IMR-90 (cell line): ENCODE results near the gene CYP2D6. TPM values are rescaled to one million over a fixed set of nuclear protein-coding genes. Genes with fewer than 3 reads are reported as not detected.

Experiments
- ATAC-seq: fragments of 200-7000 bp; cut with Tn5 transposase; 2 replicates; pipeline ENCODE4 v1.9.1; 2020; ENCODE audit warnings: low read depth, mild to moderate bottlenecking, moderate library complexity
- BruUV-seq: library from RNA; stranded (reverse); fragments of 400-500 nt; replicated peaks from 2 replicates; lab custom pipeline; 2021; lab: Mats Ljungman, UMichigan
- CTCF ChIA-PET: fragments of 300-600 bp; formaldehyde crosslinking; extraction: SDS; loops from one replicate; lab custom pipeline; 2021; ENCODE audit warnings: antibody characterized with exemption; lab: Yijun Ruan, JAX
- POLR2A ChIA-PET: fragments of 300-600 bp; sonication (Branson Sonifier 250); formaldehyde crosslinking; loops from one replicate; lab custom pipeline; 2022; ENCODE audit warnings: antibody characterized with exemption; ENCODE audit not compliant: unreplicated experiment; lab: Charles Lee
- DNase-seq: peaks from one replicate; pipeline ENCODE4 v3.0.0; 2013
- H2AFZ ChIP-seq: replicated peaks from 2 replicates; pipeline ENCODE3; 2013; ENCODE audit warnings: low read length, mild to moderate bottlenecking; ENCODE audit not compliant: poor library complexity
- H2AK5ac ChIP-seq: 2 replicates; pipeline ENCODE4 v1.6.1; 2013; ENCODE audit warnings: low read depth, low read length, inconsistent platforms
- H2AK9ac ChIP-seq: replicated peaks from 2 replicates; pipeline ENCODE3; 2013; ENCODE audit warnings: mild to moderate bottlenecking, low read depth, low read length, moderate library complexity; ENCODE audit not compliant: poor library complexity
- H2BK120ac ChIP-seq: 2 replicates; pipeline ENCODE4 v1.6.1; 2013; ENCODE audit warnings: low read depth, low read length, inconsistent platforms
- H2BK15ac ChIP-seq: 3 replicates; pipeline ENCODE4 v1.6.1; 2013; ENCODE audit warnings: low read depth, low read length, inconsistent platforms
- H2BK20ac ChIP-seq: 2 replicates; pipeline ENCODE4 v1.6.1; 2013; ENCODE audit warnings: low read depth, mild to moderate bottlenecking, inconsistent platforms, low read length, moderate library complexity
- H2BK5ac ChIP-seq: 2 replicates; pipeline ENCODE4 v1.6.1; 2013; ENCODE audit warnings: mild to moderate bottlenecking, low read depth, low read length, inconsistent platforms; ENCODE audit not compliant: poor library complexity, severe bottlenecking
- H3K14ac ChIP-seq: replicated peaks from 2 replicates; pipeline ENCODE4 v1.6.1; 2013; ENCODE audit warnings: low read depth, low read length, inconsistent platforms
- H3K18ac ChIP-seq: 2 replicates; pipeline ENCODE4 v1.6.1; 2013; ENCODE audit warnings: low read depth, low read length, control low read depth
- H3K23ac ChIP-seq: 2 replicates; pipeline ENCODE4 v1.6.1; 2013; ENCODE audit warnings: low read depth, low read length, inconsistent platforms
- H3K27ac ChIP-seq: 2 replicates; pipeline ENCODE4 v1.5.1; 2013; ENCODE audit warnings: mild to moderate bottlenecking, control low read depth, low read length; ENCODE audit not compliant: insufficient read depth
- H3K27me3 ChIP-seq: 2 replicates; pipeline ENCODE4 v1.6.1; 2013; ENCODE audit warnings: low read length; ENCODE audit not compliant: control insufficient read depth, insufficient read depth
- H3K36me3 ChIP-seq: 2 replicates; pipeline ENCODE4 v1.6.1; 2013; ENCODE audit warnings: low read length, mixed read lengths; ENCODE audit not compliant: control insufficient read depth, insufficient read depth
- H3K4ac ChIP-seq: 2 replicates; pipeline ENCODE4 v1.6.1; 2013; ENCODE audit warnings: low read depth, low read length, inconsistent platforms
- H3K4me1 ChIP-seq: 2 replicates; pipeline ENCODE4 v1.6.1; 2013; ENCODE audit warnings: low read length, mixed read lengths; ENCODE audit not compliant: control insufficient read depth, insufficient read depth
- H3K4me2 ChIP-seq: 2 replicates; pipeline ENCODE4 v1.6.1; 2013; ENCODE audit warnings: low read depth, mild to moderate bottlenecking, control low read depth, low read length, moderate library complexity
- H3K4me3 ChIP-seq: 2 replicates; pipeline ENCODE4 v1.5.1; 2013; ENCODE audit warnings: low read depth, mild to moderate bottlenecking, control low read depth, low read length, moderate library complexity; ENCODE audit not compliant: insufficient read depth
- H3K56ac ChIP-seq: 2 replicates; pipeline ENCODE4 v1.6.1; 2013; ENCODE audit warnings: low read length, inconsistent platforms; ENCODE audit not compliant: insufficient read depth; ENCODE audit errors: extremely low read depth
- H3K79me1 ChIP-seq, 2 experiments: 2 replicates each; pipeline ENCODE4 v1.6.1; 2013; ENCODE audit warnings: low read length in 2 of 2, inconsistent platforms in 1 of 2, low read depth in 1 of 2
- H3K9ac ChIP-seq: 2 replicates; pipeline ENCODE4 v1.6.1; 2013; ENCODE audit warnings: low read depth, low read length, control low read depth
- H3K9me1 ChIP-seq: 2 replicates; pipeline ENCODE4 v1.6.1; 2013; ENCODE audit warnings: low read length, inconsistent platforms; ENCODE audit not compliant: insufficient read depth
- H3K9me3 ChIP-seq: 2 replicates; pipeline ENCODE4 v1.6.1; 2013; ENCODE audit warnings: low read length; ENCODE audit not compliant: control insufficient read depth, insufficient read depth
- H4K20me1 ChIP-seq: 2 replicates; pipeline ENCODE4 v1.6.1; 2013; ENCODE audit warnings: low read length, inconsistent platforms; ENCODE audit not compliant: insufficient read depth
- H4K5ac ChIP-seq: 2 replicates; pipeline ENCODE4 v1.6.1; 2013; ENCODE audit warnings: mild to moderate bottlenecking, low read depth, low read length, control low read depth
- H4K8ac ChIP-seq, 2 experiments: 2 replicates each; pipeline ENCODE4 v1.6.1; 2013; ENCODE audit warnings: low read depth in 2 of 2, low read length in 2 of 2, control low read depth in 1 of 2, inconsistent platforms in 1 of 2
- H4K91ac ChIP-seq: 2 replicates; pipeline ENCODE4 v1.6.1; 2013; ENCODE audit warnings: low read depth, low read length, inconsistent platforms; ENCODE audit not compliant: insufficient read depth
- BHLHE40 ChIP-seq: fragments of 150-350 bp; IDR thresholded peaks from 2 replicates; pipeline ENCODE4 v1.6.1; 2016; ENCODE audit warnings: mild to moderate bottlenecking, low read depth, low read length
- CHD1 ChIP-seq: IDR thresholded peaks from 2 replicates; pipeline ENCODE4 v1.6.1; 2012; ENCODE audit warnings: low read depth, low read length, improper control_type of control experiment
- MAFK ChIP-seq: IDR thresholded peaks from 2 replicates; pipeline ENCODE4 v1.6.1; 2012; ENCODE audit warnings: low read depth, low read length, improper control_type of control experiment
- MXI1 ChIP-seq: IDR thresholded peaks from 2 replicates; pipeline ENCODE4 v1.6.1; 2012; ENCODE audit warnings: low read depth, mild to moderate bottlenecking, low read length, moderate library complexity, borderline replicate concordance
- RCOR1 ChIP-seq: IDR thresholded peaks from 2 replicates; pipeline ENCODE4 v1.6.1; 2012; ENCODE audit warnings: mild to moderate bottlenecking, low read length, improper control_type of control experiment; ENCODE audit not compliant: insufficient replicate concordance
- WGBS, 2 experiments: methylation state at CpG; one replicate each; pipeline versions ENCODE4 v1.1.5 to v1.1.7; 2013; ENCODE audit warnings: missing lambda C conversion rate in 2 of 2; ENCODE audit not compliant: insufficient read length in 1 of 2; ENCODE audit errors: extremely low coverage in 2 of 2; 5-methylcytosine and 5-hydroxymethylcytosine counted together
- dilution Hi-C: fragments of 300-500 bp; cut with HindIII; formaldehyde crosslinking; loops from one replicate; pipeline ENCODE4 v1.14.3; 2018; ENCODE audit warnings: low sequenced_read_pairs; ENCODE audit not compliant: unreplicated experiment
- in situ Hi-C: fragments of 300-500 bp; cut with MboI; formaldehyde crosslinking; loops from 3 replicates; pipeline ENCODE4 v1.14.3; 2019; ENCODE audit warnings: low sequenced_read_pairs, inconsistent platforms, mixed read lengths
- intact Hi-C: fragments of 100-400 bp; cut with micrococcal nuclease; formaldehyde crosslinking; loops from 2 replicates; pipeline ENCODE4 v1.10.0; 2022
- polyA plus RNA-seq, 3 experiments: library from polyadenylated mRNA; depleted of rRNA; stranded (reverse); fragments of >200 nt; gene quantifications; 2 replicates each; pipeline ENCODE4 v1.2.3, GENCODE V29; 2012; ENCODE audit warnings: low replicate concordance in 1 of 3
- total RNA-seq: library from RNA; depleted of rRNA; stranded (reverse); fragments of >200 nt; gene quantifications from 2 replicates; pipeline ENCODE4 v1.2.3, GENCODE V29; 2012

The CYP2D6 gene
- total and polyA plus RNA-seq, 2 of the 4 experiments (the other 2 are of a cell fraction) = under 0.01 to 0.24 TPM

GRCh38 chr22:42162728-42163489, 32.3 kb upstream of the CYP2D6 start:
- H4K20me1 ChIP-seq = no peaks in the 10 kb centered on the region
- POLR2A ChIA-PET = no interaction called here
- no peak for DNase-seq
- no peak overlapping the region for H3K14ac ChIP-seq
- no peak overlapping the region for H2BK120ac ChIP-seq
- H3K79me1 ChIP-seq = peaks cover 0 to 5% of the 10 kb centered on the region in 2 experiments; a peak in 1 of 4 replicates
- TF ChIP-seq BHLHE40 = no peak
- TF ChIP-seq MAFK = no peak
- TF ChIP-seq MXI1 = no peak
- no peak for TF ChIP-seq CHD1
- TF ChIP-seq RCOR1 = no peak
- H2BK5ac ChIP-seq = no peak overlapping the region
- H2AK5ac ChIP-seq = no peak overlapping the region
- H3K4me3 ChIP-seq = no peak overlapping the region
- H3K9me3 ChIP-seq = no peaks in the 10 kb centered on the region
- no peak overlapping the region for H3K4ac ChIP-seq
- H2AFZ ChIP-seq = no peak overlapping the region
- no peak overlapping the region for H4K5ac ChIP-seq
- H3K36me3 ChIP-seq = peaks cover 15% of the 10 kb centered on the region; the same call in 1 of the 2 replicates
- no TSS peak for BruUV-seq
- peaks cover 12% of the 10 kb centered on the region for H3K9me1 ChIP-seq
- no peak overlapping the region for H2BK20ac ChIP-seq
- ATAC-seq = no peak
- no peak overlapping the region for H3K27ac ChIP-seq
- H4K91ac ChIP-seq = no peak overlapping the region
- H3K9ac ChIP-seq = no peak overlapping the region
- H3K56ac ChIP-seq = no peak overlapping the region
- no peak overlapping the region for H3K4me2 ChIP-seq
- in situ Hi-C loops (no loop called here), dilution Hi-C loops (no loop called here), intact Hi-C loops (no loop called here)
- CTCF ChIA-PET = interaction anchor here (0.8 kb wide), 1 partner anchor 282 kb away, joined by 3 read pairs; no protein-coding TSS in a partner anchor
- H2BK15ac ChIP-seq = no peak overlapping the region
- no peak overlapping the region for H3K18ac ChIP-seq
- H4K8ac ChIP-seq = no peak overlapping the region
- H3K27me3 ChIP-seq = no peaks in the 10 kb centered on the region
- no peak overlapping the region for H2AK9ac ChIP-seq
- H3K23ac ChIP-seq = no peak overlapping the region
- 100% methylated on average over 3 of the region's 12 CpGs; no CpG with 5 or more reads in 1 of the 2 experiments for WGBS, 2 experiments
- no peaks in the 10 kb centered on the region for H3K4me1 ChIP-seq
